ENCODE results near the gene TMC7. TPM values are rescaled to one million over a fixed set of nuclear protein-coding genes. Genes with fewer than 3 reads are reported as not detected.
A peak's percentile ranks its signal among the peaks of the same experiment; 100 is the strongest.

Gene TMC7
- total and polyA plus RNA-seq, 4 donors, result 1.5 to 7.0 (median 3.0) TPM

- H3K36me3 ChIP-seq (ENCODE audit: control insufficient read depth in 4 of 4, insufficient read depth in 4 of 4, low read length in 4 of 4), result peaks cover 0 to 6% (median 1%) of the 10 kb centered on the region in 4 donors
- H3K9me3 ChIP-seq (ENCODE audit: control insufficient read depth in 4 of 4, insufficient read depth in 3 of 4, low read length in 3 of 4), result no peaks in the 10 kb centered on the region
- H3K4me3 ChIP-seq, result no peak overlapping the region
- no peak for ATAC-seq (ENCODE audit: insufficient read depth, low FRiP score)
- TF ChIP-seq CTCF (IDR thresholded peaks at IDR 0.05; ENCODE audit: control extremely low read depth, extremely low read depth), result no peak
- H3K9ac ChIP-seq (ENCODE audit: insufficient read depth in 1 of 2, low read length in 2 of 2), result no peak overlapping the region
- no peaks in the 10 kb centered on the region for H3K27me3 ChIP-seq (ENCODE audit: control insufficient read depth in 3 of 3, insufficient read depth in 3 of 3, low read length in 2 of 3)
- H3K27ac ChIP-seq (ENCODE audit: low read depth in 1 of 2, low read length in 1 of 2), result no peak overlapping the region
- H3K4me1 ChIP-seq (ENCODE audit: control insufficient read depth in 5 of 5, insufficient read depth in 5 of 5, low read length in 5 of 5), result no peaks in the 10 kb centered on the region
- no peak for DNase-seq
- 87 to 92% methylated on average over 4 of the region's 4 CpGs for WGBS, 2 donors
Measured at GRCh38 chr16:19021747-19022146, 38.0 kb downstream of the TMC7 start.

GRCh38 chr16:19027416-19027815, 43.7 kb downstream of the TMC7 start:
- Histone ChIP-seq H3K4me1 (ENCODE audit: control insufficient read depth in 5 of 5, insufficient read depth in 5 of 5, low read length in 5 of 5) (no peaks in the 10 kb centered on the region), H3K27ac (ENCODE audit: low read depth in 1 of 2, low read length in 1 of 2) (no peak overlapping the region), H3K4me3 (no peak overlapping the region), H3K9ac (ENCODE audit: insufficient read depth in 1 of 2, low read length in 2 of 2) (no peak overlapping the region), H3K27me3 (ENCODE audit: control insufficient read depth in 3 of 3, insufficient read depth in 3 of 3, low read length in 2 of 3) (no peaks in the 10 kb centered on the region), H3K36me3 (ENCODE audit: control insufficient read depth in 4 of 4, insufficient read depth in 4 of 4, low read length in 4 of 4) (peaks cover 0 to 6% (median 1%) of the 10 kb centered on the region in 4 donors), H3K9me3 (ENCODE audit: control insufficient read depth in 4 of 4, insufficient read depth in 3 of 4, low read length in 3 of 4) (no peaks in the 10 kb centered on the region)
- DNase-seq, result no peak
- TF ChIP-seq CTCF (IDR thresholded peaks at IDR 0.05; ENCODE audit: control extremely low read depth, extremely low read depth), result no peak
- WGBS, 2 donors, result 57 to 78% methylated on average over 3 of the region's 3 CpGs
- no peak for ATAC-seq (ENCODE audit: insufficient read depth, low FRiP score)

- 81 to 87% methylated on average over 6 of the region's 6 CpGs for WGBS, 2 donors
- ATAC-seq (ENCODE audit: insufficient read depth, low FRiP score) (no peak), DNase-seq (peak in 1 of 3 donors; percentile 11)
- H3K27me3 ChIP-seq (ENCODE audit: control insufficient read depth in 3 of 3, insufficient read depth in 3 of 3, low read length in 2 of 3), result no peaks in the 10 kb centered on the region
- no peak overlapping the region for H3K9ac ChIP-seq (ENCODE audit: insufficient read depth in 1 of 2, low read length in 2 of 2)
- no peak overlapping the region for H3K4me3 ChIP-seq
- H3K27ac ChIP-seq (ENCODE audit: low read depth in 1 of 2, low read length in 1 of 2), result no peak overlapping the region
- TF ChIP-seq CTCF (IDR thresholded peaks at IDR 0.05; ENCODE audit: control extremely low read depth, extremely low read depth), result no peak
- peaks cover 0 to 3% (median 0%) of the 10 kb centered on the region in 4 donors for H3K9me3 ChIP-seq (ENCODE audit: control insufficient read depth in 4 of 4, insufficient read depth in 3 of 4, low read length in 3 of 4)
- peaks cover 0 to 4% (median 0%) of the 10 kb centered on the region in 4 donors for H3K36me3 ChIP-seq (ENCODE audit: control insufficient read depth in 4 of 4, insufficient read depth in 4 of 4, low read length in 4 of 4)
- H3K4me1 ChIP-seq (ENCODE audit: control insufficient read depth in 5 of 5, insufficient read depth in 5 of 5, low read length in 5 of 5), result no peaks in the 10 kb centered on the region
Measured at GRCh38 chr16:19029980-19030379, 46.2 kb downstream of the TMC7 start.

- peaks cover 0 to 6% (median 0%) of the 10 kb centered on the region in 4 donors for H3K36me3 ChIP-seq (ENCODE audit: control insufficient read depth in 4 of 4, insufficient read depth in 4 of 4, low read length in 4 of 4)
- H3K4me1 ChIP-seq (ENCODE audit: control insufficient read depth in 5 of 5, insufficient read depth in 5 of 5, low read length in 5 of 5), result no peaks in the 10 kb centered on the region
- DNase-seq, result no peak
- no peaks in the 10 kb centered on the region for H3K27me3 ChIP-seq (ENCODE audit: control insufficient read depth in 3 of 3, insufficient read depth in 3 of 3, low read length in 2 of 3)
- H3K27ac ChIP-seq (ENCODE audit: low read depth in 1 of 2, low read length in 1 of 2), result no peak overlapping the region
- peaks cover 0 to 3% (median 0%) of the 10 kb centered on the region in 4 donors for H3K9me3 ChIP-seq (ENCODE audit: control insufficient read depth in 4 of 4, insufficient read depth in 3 of 4, low read length in 3 of 4)
- 71 to 72% methylated on average over 4 of the region's 4 CpGs for WGBS, 2 donors
- no peak for TF ChIP-seq CTCF (IDR thresholded peaks at IDR 0.05; ENCODE audit: control extremely low read depth, extremely low read depth)
- no peak for ATAC-seq (ENCODE audit: insufficient read depth, low FRiP score)
- H3K9ac ChIP-seq (ENCODE audit: insufficient read depth in 1 of 2, low read length in 2 of 2), result no peak overlapping the region
- no peak overlapping the region for H3K4me3 ChIP-seq
Measured at GRCh38 chr16:19031738-19032137, 48.0 kb downstream of the TMC7 start.
